Measurements from ENCODE around the gene ADARB2. TPM values are rescaled to one million over a fixed set of nuclear protein-coding genes. Genes with fewer than 3 reads are reported as not detected.
A peak's percentile ranks its signal among the peaks of the same experiment; 100 is the strongest.

Gene ADARB2
- total and polyA plus RNA-seq, 3 donors from 2014 or later, result 8.5 to 13.0 (median 10.4) TPM

DNA sequence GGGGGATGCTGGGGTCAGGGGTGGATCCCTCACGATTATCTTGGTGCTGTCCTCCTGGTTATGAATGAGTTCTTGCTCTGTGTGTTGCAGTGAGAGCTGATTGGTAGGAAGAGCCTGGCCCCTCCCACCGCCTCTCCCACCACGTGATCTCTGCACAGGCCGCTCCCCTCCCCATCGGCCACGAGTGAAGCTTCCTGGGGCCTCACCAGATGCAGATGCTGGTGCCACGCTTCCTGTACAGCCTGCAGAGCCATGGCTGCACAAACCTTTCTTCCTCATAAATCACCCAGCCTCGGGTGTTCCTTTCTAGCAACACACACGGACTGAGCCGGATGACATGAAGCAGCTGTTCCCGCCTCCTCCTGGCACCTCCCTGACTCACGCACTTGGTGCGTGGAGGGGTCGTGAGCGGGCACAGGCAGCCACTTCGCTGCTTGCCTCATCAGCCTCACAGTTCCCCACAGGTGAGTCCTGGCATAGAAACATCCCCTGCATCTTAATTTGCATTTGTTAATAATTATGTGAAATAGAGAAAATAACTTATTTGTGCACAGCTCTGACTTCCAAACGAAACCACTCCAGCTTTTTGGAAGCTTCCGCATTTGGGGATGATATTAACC is 210.8 kb downstream of the ADARB2 start:
- H3K9me3 ChIP-seq, result no peaks in the 10 kb centered on the region
- H3K36me3 ChIP-seq (ENCODE audit: low read depth, missing control alignments), result no peaks in the 10 kb centered on the region
- H3K4me1 ChIP-seq, result no peaks in the 10 kb centered on the region
- no peak overlapping the region for H3K4me3 ChIP-seq
- peak; percentile 21 for DNase-seq
- no peaks in the 10 kb centered on the region for H3K27me3 ChIP-seq
- intact Hi-C loops (cut with DNase I; ENCODE audit: low total_unique reads), result no loop called here
- TF ChIP-seq, protein P1, sequence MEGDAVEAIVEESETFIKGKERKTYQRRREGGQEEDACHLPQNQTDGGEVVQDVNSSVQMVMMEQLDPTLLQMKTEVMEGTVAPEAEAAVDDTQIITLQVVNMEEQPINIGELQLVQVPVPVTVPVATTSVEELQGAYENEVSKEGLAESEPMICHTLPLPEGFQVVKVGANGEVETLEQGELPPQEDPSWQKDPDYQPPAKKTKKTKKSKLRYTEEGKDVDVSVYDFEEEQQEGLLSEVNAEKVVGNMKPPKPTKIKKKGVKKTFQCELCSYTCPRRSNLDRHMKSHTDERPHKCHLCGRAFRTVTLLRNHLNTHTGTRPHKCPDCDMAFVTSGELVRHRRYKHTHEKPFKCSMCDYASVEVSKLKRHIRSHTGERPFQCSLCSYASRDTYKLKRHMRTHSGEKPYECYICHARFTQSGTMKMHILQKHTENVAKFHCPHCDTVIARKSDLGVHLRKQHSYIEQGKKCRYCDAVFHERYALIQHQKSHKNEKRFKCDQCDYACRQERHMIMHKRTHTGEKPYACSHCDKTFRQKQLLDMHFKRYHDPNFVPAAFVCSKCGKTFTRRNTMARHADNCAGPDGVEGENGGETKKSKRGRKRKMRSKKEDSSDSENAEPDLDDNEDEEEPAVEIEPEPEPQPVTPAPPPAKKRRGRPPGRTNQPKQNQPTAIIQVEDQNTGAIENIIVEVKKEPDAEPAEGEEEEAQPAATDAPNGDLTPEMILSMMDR (IDR thresholded peaks at IDR 0.05), result no peak
- TF ChIP-seq POLR2A (IDR thresholded peaks at IDR 0.05), result no peak
- 27 to 45% methylated on average over 7 to 18 of the region's 18 CpGs for WGBS, 2 donors
- no peak overlapping the region for H3K27ac ChIP-seq

DNA sequence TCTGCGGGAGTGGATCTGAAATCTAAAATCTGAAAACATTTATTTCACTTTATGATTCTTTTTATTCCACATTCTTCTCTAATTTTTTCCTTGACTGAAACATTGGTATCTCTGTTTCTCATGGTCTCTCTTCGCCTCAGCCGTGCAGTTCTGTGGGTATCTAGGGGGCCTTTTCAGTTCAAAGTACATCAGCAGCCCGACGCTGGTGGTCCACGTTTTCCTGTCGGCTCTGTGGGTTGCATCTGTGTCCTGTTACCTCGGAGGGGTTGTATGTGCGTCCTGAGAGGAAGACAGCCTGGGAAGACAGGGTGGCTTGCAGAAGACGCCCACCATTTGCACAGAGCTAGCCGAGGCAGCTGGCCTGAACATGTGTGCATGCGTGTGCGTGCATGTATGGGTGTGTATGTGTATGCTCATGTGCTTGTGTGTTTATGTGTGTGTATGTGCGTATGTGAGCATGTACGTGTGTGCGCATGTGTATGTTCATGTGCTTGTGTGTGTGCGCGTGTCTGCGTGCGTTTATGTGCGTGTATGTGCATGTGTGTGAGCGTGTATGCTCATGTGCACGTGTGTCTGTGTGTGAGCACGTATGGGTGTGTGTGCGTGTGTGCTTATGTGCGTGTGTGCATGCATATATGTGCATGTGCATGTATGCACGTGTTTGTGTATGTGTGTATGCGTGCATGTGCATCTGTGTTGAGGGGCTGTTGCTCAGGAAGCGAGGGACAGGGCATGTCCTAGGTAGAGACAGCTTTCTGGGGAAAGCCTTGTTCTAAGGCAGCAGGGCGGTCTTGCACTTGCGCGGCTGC is 211.8 kb downstream of the ADARB2 start:
- intact Hi-C loops (cut with DNase I; ENCODE audit: low total_unique reads), result no loop called here
- H3K9me3 ChIP-seq, result no peaks in the 10 kb centered on the region
- no peaks in the 10 kb centered on the region for H3K4me1 ChIP-seq
- H3K4me3 ChIP-seq, result no peak overlapping the region
- no peak for DNase-seq
- TF ChIP-seq, protein P1 (IDR thresholded peaks at IDR 0.05), result no peak
- no peak for TF ChIP-seq POLR2A (IDR thresholded peaks at IDR 0.05)
- 75 to 85% methylated on average over 32 of the region's 32 CpGs for WGBS, 2 donors
- H3K27me3 ChIP-seq, result no peaks in the 10 kb centered on the region
- H3K27ac ChIP-seq, result no peak overlapping the region
- no peaks in the 10 kb centered on the region for H3K36me3 ChIP-seq (ENCODE audit: low read depth, missing control alignments)

DNA sequence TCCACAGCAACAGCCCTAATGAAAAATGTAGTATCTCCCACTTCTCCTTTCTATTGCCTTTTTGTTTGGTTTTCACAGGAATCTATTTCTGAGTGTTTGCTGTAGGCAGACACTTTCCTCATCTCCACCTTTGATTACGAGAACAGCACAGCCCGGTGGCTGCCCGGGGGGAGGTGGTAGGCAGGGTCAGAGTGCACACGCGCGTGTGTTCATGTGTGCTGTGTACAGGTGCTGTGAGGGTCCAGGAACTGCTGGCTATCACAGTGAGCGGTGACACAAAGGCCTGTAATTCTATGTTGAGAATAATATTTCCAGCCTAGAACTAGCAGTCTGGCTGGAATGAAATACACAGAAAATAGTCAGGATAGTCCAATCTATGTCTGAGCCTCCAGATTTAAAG is 212.8 kb downstream of the ADARB2 start:
- WGBS, 2 donors, result 77 to 84% methylated on average over 7 of the region's 7 CpGs
- Histone ChIP-seq H3K27me3 (no peaks in the 10 kb centered on the region), H3K27ac (no peak overlapping the region), H3K9me3 (no peaks in the 10 kb centered on the region), H3K4me1 (no peaks in the 10 kb centered on the region), H3K4me3 (no peak overlapping the region), H3K36me3 (ENCODE audit: low read depth, missing control alignments) (no peaks in the 10 kb centered on the region)
- TF ChIP-seq, protein P1 (IDR thresholded peaks at IDR 0.05), result no peak
- no peak for TF ChIP-seq POLR2A (IDR thresholded peaks at IDR 0.05)
- intact Hi-C loops (cut with DNase I; ENCODE audit: low total_unique reads), result no loop called here
- DNase-seq, result no peak

DNA sequence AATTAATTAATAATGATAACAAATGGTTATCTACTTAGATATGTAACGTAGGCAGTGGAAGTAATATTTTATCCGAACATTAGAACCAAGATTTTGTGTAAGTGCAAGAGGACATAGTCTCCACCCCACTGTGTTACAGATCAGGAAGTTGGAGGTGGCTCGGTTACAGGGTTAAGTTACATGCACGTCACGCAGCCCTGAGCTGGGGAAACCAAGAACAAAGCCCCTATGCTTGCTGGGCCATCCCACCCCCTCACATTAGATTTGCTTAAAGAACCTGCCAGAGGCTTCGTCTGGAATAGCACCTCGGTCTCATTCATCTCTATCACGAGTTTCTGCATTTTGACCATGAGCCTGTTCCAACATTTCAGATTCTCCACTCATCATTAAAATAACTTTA is 214.1 kb downstream of the ADARB2 start:
- no peaks in the 10 kb centered on the region for H3K27me3 ChIP-seq
- WGBS, 2 donors, result 65 to 66% methylated on average over 8 of the region's 8 CpGs
- H3K27ac ChIP-seq, result no peak overlapping the region
- H3K36me3 ChIP-seq (ENCODE audit: low read depth, missing control alignments), result no peaks in the 10 kb centered on the region
- no peak overlapping the region for H3K4me3 ChIP-seq
- H3K9me3 ChIP-seq, result no peaks in the 10 kb centered on the region
- no peak for DNase-seq
- no peak for TF ChIP-seq POLR2A (IDR thresholded peaks at IDR 0.05)
- TF ChIP-seq, protein P1 (IDR thresholded peaks at IDR 0.05), result no peak
- intact Hi-C loops (cut with DNase I; ENCODE audit: low total_unique reads), result no loop called here
- H3K4me1 ChIP-seq, result no peaks in the 10 kb centered on the region

Measured in testis (tissue), 3 donors.